Endothelial cell of umbilical vein (primary cell): ENCODE data around the gene FAM13B. TPM values are rescaled to one million over a fixed set of nuclear protein-coding genes. Genes with fewer than 3 reads are reported as not detected.

Source experiments
- BruUV-seq: library from RNA; stranded (reverse); fragments of 400-500 nt; replicated peaks from 2 replicates; lab custom pipeline; 2021; lab: Mats Ljungman, UMichigan
- CTCF ChIA-PET: fragments of 300-600, 350-600 bp; sonication (Branson Sonifier 250); formaldehyde crosslinking; loops from one replicate; lab custom pipeline; 2021; ENCODE audit warnings: antibody characterized with exemption, inconsistent platforms; lab: Charles Lee
- POLR2A ChIA-PET: fragments of 300-600, 350-600 bp; sonication (Branson Sonifier 250); formaldehyde crosslinking; loops from one replicate; lab custom pipeline; 2021; ENCODE audit warnings: antibody characterized with exemption, inconsistent platforms; lab: Charles Lee
- DNase-seq: peaks from one replicate; pipeline ENCODE4 v3.0.0-alpha.2; 2011; ENCODE audit warnings: low read depth, low spot score
- FAIRE-seq: peaks from 2 replicates; lab custom pipeline; 2011; peaks lifted over from hg19 to GRCh38; lab: Jason Lieb, UNC
- H2AFZ ChIP-seq: 2 replicates; pipeline ENCODE4 v1.6.0; 2012; ENCODE audit warnings: low read depth, low read length, control low read depth, inconsistent platforms
- H3K27ac ChIP-seq: 2 replicates; pipeline ENCODE4 v1.5.1; 2011; ENCODE audit warnings: low read depth, mild to moderate bottlenecking, control low read depth, low read length, moderate library complexity; ENCODE audit not compliant: insufficient read depth
- H3K27me3 ChIP-seq, 2 experiments: 2 replicates each; pipeline versions ENCODE4 v1.6.0 to v1.6.1; 2011; ENCODE audit warnings: low read length in 2 of 2, mixed read lengths in 1 of 2; ENCODE audit not compliant: control insufficient read depth in 2 of 2, insufficient read depth in 2 of 2
- H3K36me3 ChIP-seq, 2 experiments: 2 replicates in 1 of 2; 3 replicates in 1 of 2; pipeline ENCODE4 v1.5.1; 2011; ENCODE audit warnings: low read length in 2 of 2, mild to moderate bottlenecking in 1 of 2, moderate library complexity in 1 of 2; ENCODE audit not compliant: control insufficient read depth in 2 of 2, insufficient read depth in 2 of 2; ENCODE audit errors: extremely low read depth in 1 of 2
- H3K4me1 ChIP-seq: 3 replicates; pipeline ENCODE4 v1.5.1; 2011; ENCODE audit warnings: mild to moderate bottlenecking, low read length; ENCODE audit not compliant: control insufficient read depth, insufficient read depth; ENCODE audit errors: extremely low read depth
- H3K4me2 ChIP-seq: 2 replicates; pipeline ENCODE4 v1.6.1; 2011; ENCODE audit warnings: low read length, control low read depth, mixed read lengths; ENCODE audit not compliant: insufficient read depth
- H3K4me3 ChIP-seq, 3 experiments: fragments of 200-600 bp in 1 of 3; sonication (generic), shearing (Covaris generic) in 1 of 3; replicated peaks in 1 of 3; 2 replicates each; pipeline ENCODE4 v1.5.1; 2011 to 2016; ENCODE audit warnings: control low read depth in 3 of 3, low read length in 3 of 3, mild to moderate bottlenecking in 2 of 3, inconsistent platforms in 1 of 3, low read depth in 1 of 3, moderate library complexity in 1 of 3; ENCODE audit not compliant: insufficient read depth in 1 of 3
- H3K79me2 ChIP-seq: 2 replicates; pipeline ENCODE4 v1.6.0; 2012; ENCODE audit warnings: low read length, inconsistent platforms; ENCODE audit not compliant: control insufficient read depth, insufficient read depth
- H3K9ac ChIP-seq: replicated peaks from 2 replicates; pipeline ENCODE3; 2011; ENCODE audit warnings: low read length, control low read depth; ENCODE audit not compliant: insufficient read depth; ENCODE audit errors: extremely low read depth
- H3K9me1 ChIP-seq: replicated peaks from 3 replicates; pipeline ENCODE4 v1.6.0; 2011; ENCODE audit warnings: mild to moderate bottlenecking, low read length; ENCODE audit not compliant: control insufficient read depth, insufficient read depth; ENCODE audit errors: extremely low read depth
- H3K9me3 ChIP-seq: replicated peaks from 2 replicates; pipeline ENCODE4 v1.5.1; 2012; ENCODE audit warnings: low read length, inconsistent platforms; ENCODE audit not compliant: control insufficient read depth, insufficient read depth
- H4K20me1 ChIP-seq: replicated peaks from 2 replicates; pipeline ENCODE3; 2011; ENCODE audit warnings: mild to moderate bottlenecking, low read length; ENCODE audit not compliant: control insufficient read depth, insufficient read depth; ENCODE audit errors: extremely low read depth
- GATA2 ChIP-seq: IDR thresholded peaks from 2 replicates; pipeline ENCODE4 v1.7.0; 2011; ENCODE audit warnings: low read depth, mild to moderate bottlenecking, moderate library complexity, mixed read lengths, low read length; ENCODE audit not compliant: insufficient read length, insufficient read depth
- POLR2AphosphoS5 ChIP-seq: IDR thresholded peaks from 2 replicates; pipeline ENCODE4 v1.6.1; 2012; ENCODE audit warnings: low read depth, mild to moderate bottlenecking, control low read depth, low read length, moderate library complexity; ENCODE audit not compliant: insufficient read depth
- dilution Hi-C: fragments of 300-500 bp; cut with MboI; formaldehyde crosslinking; loops from one replicate; pipeline ENCODE4 v1.15.0; 2019; ENCODE audit warnings: low sequenced_read_pairs; ENCODE audit not compliant: extremely low pct_ligation_motif_present
- intact Hi-C: fragments of 100-400 bp; cut with micrococcal nuclease; formaldehyde crosslinking; loops from one replicate; pipeline ENCODE4 v1.10.0; 2022
- polyA plus RNA-seq, 4 experiments: library from polyadenylated mRNA; depleted of rRNA in 3 of 4; stranded (reverse) in 3 of 4; unstranded in 1 of 4; fragments of >200 nt; gene quantifications; 2 replicates each; pipeline versions ENCODE4 v1.2.1 to v1.2.3, GENCODE V29; 2011 to 2012; ENCODE audit warnings: missing spikeins in 1 of 4
- total RNA-seq: library from RNA; stranded (reverse); gene quantifications from 2 replicates; pipeline ENCODE4 v1.2.3, GENCODE V29; 2021
- TF ChIP-seq, protein P1 (sequence below): IDR thresholded peaks from 2 replicates; pipeline ENCODE4 v1.6.1; 2011; ENCODE audit not compliant: insufficient read depth, insufficient read length
- TF ChIP-seq, protein P2 (sequence below), 2 donors: IDR thresholded peaks; 1 replicate in 1 of 2; 2 replicates in 1 of 2; pipeline ENCODE4 v1.5.1; 2011; ENCODE audit warnings: low read length in 2 of 2, mild to moderate bottlenecking in 2 of 2, moderate library complexity in 2 of 2, control low read depth in 1 of 2, inconsistent platforms in 1 of 2, low read depth in 1 of 2; ENCODE audit not compliant: insufficient read depth in 1 of 2; ENCODE audit errors: extremely low read depth in 1 of 2

FAM13B gene
- total and polyA plus RNA-seq, 2 donors (not counting 3 experiments of a cell fraction or from before 2014, with no cell fraction given) = 8.7 to 25.4 TPM

DNA sequence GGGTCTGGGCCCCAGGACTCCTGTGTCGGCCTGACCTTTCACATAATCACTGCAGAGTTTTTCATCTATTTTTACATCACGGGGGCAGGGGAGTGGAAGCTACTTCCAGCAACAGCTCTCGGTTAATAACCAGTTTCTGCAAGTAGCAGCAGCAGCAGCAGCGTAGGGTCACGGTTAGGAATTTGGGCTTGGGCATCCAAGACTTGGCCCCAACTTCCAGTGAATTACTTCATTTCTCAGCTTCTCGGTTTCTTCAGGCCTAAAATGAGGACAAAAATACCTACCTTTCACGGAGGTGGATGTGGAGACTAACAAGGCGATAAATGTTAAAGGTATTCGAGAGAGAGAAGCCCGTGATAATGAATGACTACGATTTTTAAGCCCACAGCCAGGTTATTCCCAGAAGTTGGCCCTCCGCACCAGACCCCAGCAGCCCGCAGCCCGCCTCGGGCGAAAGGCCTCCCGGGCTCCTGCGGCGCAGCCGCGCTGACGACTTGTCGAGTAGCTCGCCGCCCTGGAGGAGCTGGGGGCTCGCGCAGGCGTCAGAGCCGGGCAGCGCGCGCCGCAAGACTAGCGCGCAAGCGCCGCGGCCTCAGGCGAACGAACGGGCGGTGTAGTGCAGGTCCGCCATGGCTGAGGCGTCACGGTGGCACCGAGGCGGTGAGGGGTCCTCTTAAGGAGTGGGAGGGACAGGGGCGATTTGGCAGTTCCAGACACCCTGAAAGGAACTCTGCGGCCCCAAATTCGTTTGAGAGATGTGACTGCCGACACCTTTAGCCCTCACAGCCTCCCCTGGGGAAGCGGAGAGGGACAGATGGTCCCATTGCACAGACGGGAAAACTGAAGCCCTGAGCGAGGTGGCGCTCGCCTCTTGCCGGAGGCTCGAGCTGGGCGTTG is 143.8 kb downstream of the FAM13B start, which contains the start of gene PKD2L2:
Gene PKD2L2 (plus strand): TSS at position 595 of the 897 bp plus-strand sequence. CDS start 35 bp downstream, at position 630.
- ChIA-PET CTCF (interaction anchor here (0.5 to 2.4 kb wide), 9 partner anchors 10 to 180 kb away, joined by 3 to 15 read pairs (median 4); no protein-coding TSS in a partner anchor), POLR2A (interaction anchor here (1.1 to 1.4 kb wide), 2 partner anchors 10 to 136 kb away, joined by 3 to 4 read pairs; no protein-coding TSS in a partner anchor)
- Histone ChIP-seq H3K4me3 (peak within 1 kb of the TSS in 2 of 3 experiments; percentile 25 to 53), H4K20me1 (no peaks in the 10 kb centered on the region), H3K4me1 (peaks cover 13% of the 10 kb centered on the region), H3K9ac (peak within 1 kb of the TSS; percentile 58), H3K79me2 (no peaks in the 10 kb centered on the region), H3K27ac (peak within 1 kb of the TSS; percentile 9), H2AFZ (peak within 1 kb of the TSS; percentile 83), H3K36me3 (no peaks in the 10 kb centered on the region), H3K4me2 (peak within 1 kb of the TSS; percentile 51), H3K9me1 (no peaks in the 10 kb centered on the region), H3K9me3 (no peaks in the 10 kb centered on the region), H3K27me3 (no peaks in the 10 kb centered on the region)
- dilution Hi-C loops (no loop called here), intact Hi-C loops (loop anchor here (5.0 kb wide), 1 partner anchor 108 kb away; no protein-coding TSS in a partner anchor)
- DNase-seq = peak; percentile 82
- BruUV-seq = TSS peak; percentile 84
- TF ChIP-seq, protein P1, sequence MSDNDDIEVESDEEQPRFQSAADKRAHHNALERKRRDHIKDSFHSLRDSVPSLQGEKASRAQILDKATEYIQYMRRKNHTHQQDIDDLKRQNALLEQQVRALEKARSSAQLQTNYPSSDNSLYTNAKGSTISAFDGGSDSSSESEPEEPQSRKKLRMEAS = no peak
- no peak for TF ChIP-seq GATA2
- peak; percentile 43 for TF ChIP-seq POLR2AphosphoS5
- TF ChIP-seq, protein P2, sequence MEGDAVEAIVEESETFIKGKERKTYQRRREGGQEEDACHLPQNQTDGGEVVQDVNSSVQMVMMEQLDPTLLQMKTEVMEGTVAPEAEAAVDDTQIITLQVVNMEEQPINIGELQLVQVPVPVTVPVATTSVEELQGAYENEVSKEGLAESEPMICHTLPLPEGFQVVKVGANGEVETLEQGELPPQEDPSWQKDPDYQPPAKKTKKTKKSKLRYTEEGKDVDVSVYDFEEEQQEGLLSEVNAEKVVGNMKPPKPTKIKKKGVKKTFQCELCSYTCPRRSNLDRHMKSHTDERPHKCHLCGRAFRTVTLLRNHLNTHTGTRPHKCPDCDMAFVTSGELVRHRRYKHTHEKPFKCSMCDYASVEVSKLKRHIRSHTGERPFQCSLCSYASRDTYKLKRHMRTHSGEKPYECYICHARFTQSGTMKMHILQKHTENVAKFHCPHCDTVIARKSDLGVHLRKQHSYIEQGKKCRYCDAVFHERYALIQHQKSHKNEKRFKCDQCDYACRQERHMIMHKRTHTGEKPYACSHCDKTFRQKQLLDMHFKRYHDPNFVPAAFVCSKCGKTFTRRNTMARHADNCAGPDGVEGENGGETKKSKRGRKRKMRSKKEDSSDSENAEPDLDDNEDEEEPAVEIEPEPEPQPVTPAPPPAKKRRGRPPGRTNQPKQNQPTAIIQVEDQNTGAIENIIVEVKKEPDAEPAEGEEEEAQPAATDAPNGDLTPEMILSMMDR (IDR thresholded peaks at IDR 0.05; ENCODE audit: extremely low read depth in 1 of 2, insufficient read depth in 1 of 2, low read depth in 1 of 2, low read length in 2 of 2) = peak in 1 of 2 donors; percentile 13
- peak; percentile 47 for FAIRE-seq
